AG20443 (cell line): ENCODE data around the gene YIPF4.
"Not testable (repeated sequence)": the region's sequence is repeated elsewhere in the genome, so short reads cannot be mapped to it uniquely, and the experiment has no call there.

Experiments
- DNase-seq: peaks from one replicate; pipeline ENCODE4 v3.0.0; 2012; ENCODE audit warnings: low spot score, mixed read lengths

The YIPF4 gene

GRCh38 chr2:32277674-32278477 is at the start of gene YIPF4:
Gene YIPF4, plus strand, starts transcription at chr2:32277904. Its CDS starts 252 bp downstream, at chr2:32278156.
- peak; percentile 99 for DNase-seq

- no peak for DNase-seq
Measured at GRCh38 chr2:32228181-32228580, 49.5 kb upstream of the YIPF4 start.

GRCh38 chr2:32229635-32230034 is 48.1 kb upstream of the YIPF4 start:
- DNase-seq: no peak

GRCh38 chr2:32231959-32232358 is 45.7 kb upstream of the YIPF4 start:
- DNase-seq: no peak

GRCh38 chr2:32235315-32235714 is 42.4 kb upstream of the YIPF4 start:
- no peak for DNase-seq

GRCh38 chr2:32237488-32237887 is 40.2 kb upstream of the YIPF4 start:
- DNase-seq: no peak

- no peak for DNase-seq
Measured at GRCh38 chr2:32237996-32238395, 39.7 kb upstream of the YIPF4 start.

- DNase-seq: no peak
Measured at GRCh38 chr2:32242331-32242730, 35.4 kb upstream of the YIPF4 start.

GRCh38 chr2:32246911-32247310 is 30.8 kb upstream of the YIPF4 start:
- no peak for DNase-seq

GRCh38 chr2:32248299-32248698 is 29.4 kb upstream of the YIPF4 start:
- no peak for DNase-seq

- no peak for DNase-seq
Measured at GRCh38 chr2:32249731-32250236, 27.9 kb upstream of the YIPF4 start.

GRCh38 chr2:32250290-32250689 is 27.4 kb upstream of the YIPF4 start:
- DNase-seq: no peak

- DNase-seq: no peak
Measured at GRCh38 chr2:32258242-32258641, 19.5 kb upstream of the YIPF4 start.

- no peak for DNase-seq
Measured at GRCh38 chr2:32260376-32260775, 17.3 kb upstream of the YIPF4 start.

- DNase-seq: no peak
Measured at GRCh38 chr2:32262105-32262504, 15.6 kb upstream of the YIPF4 start.

- no peak for DNase-seq
Measured at GRCh38 chr2:32264422-32265105, 13.1 kb upstream of the YIPF4 start, which contains the start of gene NLRC4. Gene NLRC4, minus strand, starts transcription at chr2:32264886. Its CDS starts 8,111 bp downstream, at chr2:32256775.

- DNase-seq: no peak
Measured at GRCh38 chr2:32271063-32271462, 6.6 kb upstream of the YIPF4 start.

- no peak for DNase-seq
Measured at GRCh38 chr2:32272279-32272678, 5.4 kb upstream of the YIPF4 start.

- DNase-seq: no peak
Measured at GRCh38 chr2:32274289-32274688, 3.4 kb upstream of the YIPF4 start.

- not testable (repeated sequence) for DNase-seq
Measured at GRCh38 chr2:32275790-32276189, 1.9 kb upstream of the YIPF4 start.

GRCh38 chr2:32277363-32277673 is 386 bp upstream of the YIPF4 start:
- no peak for DNase-seq

- no peak for DNase-seq
Measured at GRCh38 chr2:32278478-32278853, 762 bp downstream of the YIPF4 start.

- no peak for DNase-seq
Measured at GRCh38 chr2:32284321-32284720, 6.6 kb downstream of the YIPF4 start.
